ENCODE data around the gene FBXW8.

FBXW8 gene

DNA sequence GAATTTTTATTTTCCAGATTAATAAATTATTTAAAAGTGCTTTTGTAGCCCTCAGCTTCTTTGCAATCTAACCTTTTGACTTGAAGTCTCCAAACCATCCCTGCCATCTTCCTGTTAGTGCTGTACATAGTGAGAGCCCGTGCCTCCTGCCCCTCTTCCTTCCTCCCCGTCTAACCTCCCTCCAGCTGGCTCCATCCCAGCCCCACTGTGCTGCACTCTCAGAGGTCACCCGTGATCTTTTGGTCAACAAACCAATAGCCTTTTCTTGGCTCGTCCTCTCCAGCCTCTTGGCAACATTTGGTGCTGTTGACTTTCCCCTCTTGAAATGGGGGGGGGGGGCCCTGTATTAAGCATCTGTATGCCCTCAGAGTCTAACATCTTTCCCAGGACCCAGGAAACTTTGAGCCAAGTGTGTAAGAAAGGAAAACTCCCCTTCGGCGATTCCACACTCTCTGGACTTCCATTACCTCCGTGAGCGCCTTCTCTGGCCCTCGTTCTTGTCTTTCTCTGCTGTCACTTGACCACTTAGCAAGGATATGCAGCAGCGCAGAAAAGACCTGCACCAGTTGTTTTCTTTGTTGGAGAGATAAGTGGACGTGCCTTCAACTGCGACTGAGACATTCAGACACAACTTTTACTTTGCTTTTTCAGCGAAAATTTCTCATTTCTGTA is 44.1 kb downstream of the FBXW8 start:
- Histone ChIP-seq H3K4me3 (ENCODE audit: low read length) (no peak overlapping the region), H3K27me3 (ENCODE audit: control insufficient read depth, insufficient read depth, low read length) (no peaks in the 10 kb centered on the region), H3K4me1 (ENCODE audit: control insufficient read depth, insufficient read depth, low read length) (peaks cover 14% of the 10 kb centered on the region), H3K36me3 (ENCODE audit: control insufficient read depth, insufficient read depth, low read length) (no peaks in the 10 kb centered on the region), H3K9me3 (ENCODE audit: control insufficient read depth, low read length) (no peaks in the 10 kb centered on the region), H3K9ac (ENCODE audit: low read length) (no peak overlapping the region)

DNA sequence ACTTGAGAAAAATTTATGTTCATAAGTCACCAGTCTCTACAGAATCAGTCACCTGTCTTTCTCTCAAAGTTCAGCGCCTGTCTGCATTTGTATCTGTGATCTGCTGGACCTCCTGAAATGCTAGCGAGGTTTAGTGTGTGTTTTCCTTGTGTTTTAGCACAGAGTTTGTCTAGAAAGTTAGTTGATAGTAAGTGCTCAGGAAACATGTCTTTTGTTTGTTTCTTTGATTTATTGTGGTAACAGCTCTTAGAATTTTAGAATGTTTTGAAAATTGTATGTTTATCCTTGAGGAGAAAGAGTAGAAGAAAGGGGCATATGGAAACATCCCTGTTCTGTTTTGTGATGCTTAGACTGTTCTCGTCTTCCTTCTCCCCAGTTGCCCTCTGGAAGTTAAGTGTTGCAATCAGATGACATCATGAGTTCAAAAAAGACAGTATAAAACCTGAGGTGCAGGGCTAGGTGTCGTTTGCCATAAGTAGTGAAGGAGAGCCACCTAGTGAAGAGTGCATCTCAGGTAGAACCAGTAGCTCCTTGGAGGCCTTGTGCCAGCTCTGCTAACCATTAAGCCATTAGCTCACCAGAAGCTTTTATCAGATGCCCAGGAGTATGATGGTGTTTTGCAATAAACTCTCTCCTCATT is 44.8 kb downstream of the FBXW8 start:
- Histone ChIP-seq H3K9ac (ENCODE audit: low read length) (no peak overlapping the region), H3K4me1 (ENCODE audit: control insufficient read depth, insufficient read depth, low read length) (peaks cover 16% of the 10 kb centered on the region), H3K4me3 (ENCODE audit: low read length) (no peak overlapping the region), H3K36me3 (ENCODE audit: control insufficient read depth, insufficient read depth, low read length) (no peaks in the 10 kb centered on the region), H3K27me3 (ENCODE audit: control insufficient read depth, insufficient read depth, low read length) (no peaks in the 10 kb centered on the region), H3K9me3 (ENCODE audit: control insufficient read depth, low read length) (no peaks in the 10 kb centered on the region)

DNA sequence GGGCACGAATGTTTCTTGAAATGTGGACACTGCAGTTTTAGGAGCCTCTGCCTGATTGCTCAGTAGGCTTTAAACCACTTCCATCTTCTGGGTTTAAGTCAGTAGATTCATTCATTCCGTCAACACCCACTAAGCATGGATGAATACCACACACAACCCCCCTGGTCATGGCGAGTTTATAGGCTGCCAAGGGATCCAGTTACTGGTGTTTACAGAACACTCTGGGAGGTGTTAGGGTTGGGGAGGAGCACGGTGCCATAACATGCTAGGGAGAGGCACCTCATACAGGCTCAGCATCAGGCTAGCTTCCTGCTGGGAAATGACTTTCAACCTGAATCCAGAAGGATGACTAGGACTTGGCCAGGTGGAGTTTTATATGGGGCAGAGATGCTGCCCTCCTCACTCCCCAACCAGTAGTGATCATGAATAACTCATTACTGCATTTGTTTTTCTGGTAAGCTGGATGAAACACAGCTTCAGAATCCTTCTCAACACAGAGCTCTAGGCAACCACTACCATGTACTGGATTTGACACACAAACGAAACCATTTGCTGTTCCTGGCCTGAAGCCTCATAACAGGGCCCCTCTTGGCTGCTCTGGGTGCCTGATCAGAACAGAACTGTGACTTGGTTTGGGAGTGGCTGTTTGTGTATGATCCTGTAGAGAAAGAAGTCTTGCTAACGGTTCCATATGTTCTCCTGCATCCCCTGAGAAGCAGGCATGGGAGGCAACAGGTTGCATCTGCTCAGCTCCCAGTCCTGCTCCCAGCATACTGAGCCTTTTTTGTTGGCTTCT is 47.9 kb downstream of the FBXW8 start:
- Histone ChIP-seq H3K27me3 (ENCODE audit: control insufficient read depth, insufficient read depth, low read length) (no peaks in the 10 kb centered on the region), H3K36me3 (ENCODE audit: control insufficient read depth, insufficient read depth, low read length) (no peaks in the 10 kb centered on the region), H3K9me3 (ENCODE audit: control insufficient read depth, low read length) (no peaks in the 10 kb centered on the region)

DNA sequence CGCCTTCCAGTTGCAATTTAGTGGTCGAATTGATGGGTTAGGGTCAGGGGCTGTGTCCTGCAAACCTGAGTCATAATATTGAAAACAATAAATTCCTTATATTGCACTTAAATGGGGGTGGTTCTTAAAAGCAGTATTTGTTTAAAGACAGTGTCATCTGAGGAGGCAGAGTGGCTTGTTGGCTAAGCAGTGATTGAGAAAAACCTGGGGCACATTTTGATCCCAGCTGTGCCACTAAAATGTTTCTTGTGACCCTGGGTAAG is 48.4 kb downstream of the FBXW8 start:
- Histone ChIP-seq H3K9me3 (ENCODE audit: control insufficient read depth, low read length) (no peaks in the 10 kb centered on the region), H3K4me3 (ENCODE audit: low read length) (no peak overlapping the region), H3K9ac (ENCODE audit: low read length) (no peak overlapping the region), H3K36me3 (ENCODE audit: control insufficient read depth, insufficient read depth, low read length) (no peaks in the 10 kb centered on the region), H3K4me1 (ENCODE audit: control insufficient read depth, insufficient read depth, low read length) (peaks cover 38% of the 10 kb centered on the region), H3K27me3 (ENCODE audit: control insufficient read depth, insufficient read depth, low read length) (no peaks in the 10 kb centered on the region)

More for the DNA sequence above, 47.9 kb downstream of the FBXW8 start:
- Histone ChIP-seq H3K4me1 (ENCODE audit: control insufficient read depth, insufficient read depth, low read length) (peaks cover 33% of the 10 kb centered on the region), H3K9ac (ENCODE audit: low read length) (no peak overlapping the region), H3K4me3 (ENCODE audit: low read length) (no peak overlapping the region)

DNA sequence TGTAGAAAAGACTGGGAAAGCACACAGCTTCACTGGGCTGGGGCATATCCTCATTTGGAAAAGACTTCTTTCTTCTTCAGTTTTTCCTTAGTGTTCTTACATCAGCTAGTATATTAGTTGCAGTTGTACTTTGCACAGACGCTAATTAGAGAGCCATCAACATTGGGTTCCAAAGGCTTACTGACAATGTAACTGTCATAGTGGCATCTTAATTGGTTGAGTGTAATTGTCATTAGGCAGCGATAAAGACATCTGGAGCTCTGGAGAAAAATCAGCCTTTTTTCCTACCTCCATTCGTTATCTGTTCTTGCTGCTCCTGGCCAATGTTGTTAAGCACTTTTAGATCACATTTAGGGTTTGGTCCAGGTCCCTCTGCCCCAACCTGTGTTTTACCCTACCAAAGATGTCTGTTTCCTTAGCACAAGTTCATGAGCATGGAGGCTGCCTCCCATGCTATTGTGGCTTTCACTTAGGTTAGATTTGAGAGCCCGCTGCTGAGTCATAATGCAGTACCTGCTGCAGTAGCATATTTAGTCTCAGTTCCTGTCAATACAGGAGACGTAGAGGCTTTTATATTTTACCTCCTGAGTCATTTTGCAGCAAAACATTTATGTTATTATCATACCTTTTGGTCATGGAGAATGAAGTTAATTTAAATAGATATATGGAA is 49.2 kb downstream of the FBXW8 start:
- no peaks in the 10 kb centered on the region for H3K27me3 ChIP-seq (ENCODE audit: control insufficient read depth, insufficient read depth, low read length)
- no peak overlapping the region for H3K4me3 ChIP-seq (ENCODE audit: low read length)
- H3K9ac ChIP-seq (ENCODE audit: low read length), result no peak overlapping the region
- H3K4me1 ChIP-seq (ENCODE audit: control insufficient read depth, insufficient read depth, low read length), result peaks cover 38% of the 10 kb centered on the region
- H3K9me3 ChIP-seq (ENCODE audit: control insufficient read depth, low read length), result no peaks in the 10 kb centered on the region
- H3K36me3 ChIP-seq (ENCODE audit: control insufficient read depth, insufficient read depth, low read length), result no peaks in the 10 kb centered on the region

DNA sequence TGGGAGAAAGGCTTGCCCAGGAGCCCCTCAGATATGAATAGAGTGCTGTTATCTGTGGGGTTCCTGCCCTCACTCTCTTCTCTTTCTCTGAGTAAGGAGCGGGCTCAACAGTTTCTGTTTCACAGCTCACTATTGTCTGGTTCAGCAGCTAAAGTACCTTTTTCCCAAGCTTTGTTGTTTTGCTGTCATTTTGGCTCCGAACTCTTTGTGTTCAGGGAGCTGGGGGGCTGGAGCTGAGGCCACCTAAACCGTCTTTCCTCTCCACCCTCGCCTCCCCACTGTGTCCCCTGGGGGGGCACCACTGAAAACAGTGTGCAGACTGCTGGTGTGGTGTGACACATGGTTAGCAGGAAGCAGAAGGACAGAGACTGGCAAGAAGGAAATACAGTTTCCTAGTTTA is 51.4 kb downstream of the FBXW8 start:
- no peak overlapping the region for H3K9ac ChIP-seq (ENCODE audit: low read length)

DNA sequence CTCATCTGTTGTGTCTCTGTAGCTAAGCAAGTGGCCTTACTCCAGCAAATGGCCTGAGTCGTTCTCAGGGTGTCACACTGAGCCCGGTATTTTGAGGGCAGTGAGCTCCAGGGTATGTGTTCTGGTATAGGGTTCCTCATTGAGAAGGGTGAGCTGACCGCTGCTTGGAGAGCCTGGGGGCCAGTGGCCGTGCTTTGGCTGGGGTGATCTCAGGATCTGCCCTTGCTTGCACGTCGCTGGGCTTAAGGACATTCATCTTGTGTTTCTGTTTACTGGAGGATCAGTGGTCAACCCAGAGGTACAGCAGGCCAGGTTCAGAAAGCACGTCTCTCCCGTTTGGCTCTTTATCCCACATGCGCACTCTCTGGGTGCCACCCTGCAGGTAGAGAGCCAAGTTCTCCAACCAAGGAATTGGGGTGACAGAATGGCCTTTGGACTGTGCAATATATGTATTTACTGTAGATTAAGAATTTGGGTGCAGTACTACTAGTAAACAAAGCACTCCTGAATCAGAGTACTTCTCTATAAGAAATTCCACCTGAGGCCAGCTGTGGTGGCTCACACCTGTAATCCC is 52.1 kb downstream of the FBXW8 start:
- H3K4me1 ChIP-seq (ENCODE audit: control insufficient read depth, insufficient read depth, low read length), result peaks cover 38% of the 10 kb centered on the region
- no peak overlapping the region for H3K9ac ChIP-seq (ENCODE audit: low read length)
- no peak overlapping the region for H3K4me3 ChIP-seq (ENCODE audit: low read length)
- no peaks in the 10 kb centered on the region for H3K36me3 ChIP-seq (ENCODE audit: control insufficient read depth, insufficient read depth, low read length)
- no peaks in the 10 kb centered on the region for H3K27me3 ChIP-seq (ENCODE audit: control insufficient read depth, insufficient read depth, low read length)
- H3K9me3 ChIP-seq (ENCODE audit: control insufficient read depth, low read length), result no peaks in the 10 kb centered on the region

More for the DNA sequence above, 51.4 kb downstream of the FBXW8 start:
- H3K4me3 ChIP-seq (ENCODE audit: low read length), result no peak overlapping the region
- H3K4me1 ChIP-seq (ENCODE audit: control insufficient read depth, insufficient read depth, low read length), result peaks cover 38% of the 10 kb centered on the region
- H3K27me3 ChIP-seq (ENCODE audit: control insufficient read depth, insufficient read depth, low read length), result no peaks in the 10 kb centered on the region
- H3K36me3 ChIP-seq (ENCODE audit: control insufficient read depth, insufficient read depth, low read length), result no peaks in the 10 kb centered on the region
- no peaks in the 10 kb centered on the region for H3K9me3 ChIP-seq (ENCODE audit: control insufficient read depth, low read length)

DNA sequence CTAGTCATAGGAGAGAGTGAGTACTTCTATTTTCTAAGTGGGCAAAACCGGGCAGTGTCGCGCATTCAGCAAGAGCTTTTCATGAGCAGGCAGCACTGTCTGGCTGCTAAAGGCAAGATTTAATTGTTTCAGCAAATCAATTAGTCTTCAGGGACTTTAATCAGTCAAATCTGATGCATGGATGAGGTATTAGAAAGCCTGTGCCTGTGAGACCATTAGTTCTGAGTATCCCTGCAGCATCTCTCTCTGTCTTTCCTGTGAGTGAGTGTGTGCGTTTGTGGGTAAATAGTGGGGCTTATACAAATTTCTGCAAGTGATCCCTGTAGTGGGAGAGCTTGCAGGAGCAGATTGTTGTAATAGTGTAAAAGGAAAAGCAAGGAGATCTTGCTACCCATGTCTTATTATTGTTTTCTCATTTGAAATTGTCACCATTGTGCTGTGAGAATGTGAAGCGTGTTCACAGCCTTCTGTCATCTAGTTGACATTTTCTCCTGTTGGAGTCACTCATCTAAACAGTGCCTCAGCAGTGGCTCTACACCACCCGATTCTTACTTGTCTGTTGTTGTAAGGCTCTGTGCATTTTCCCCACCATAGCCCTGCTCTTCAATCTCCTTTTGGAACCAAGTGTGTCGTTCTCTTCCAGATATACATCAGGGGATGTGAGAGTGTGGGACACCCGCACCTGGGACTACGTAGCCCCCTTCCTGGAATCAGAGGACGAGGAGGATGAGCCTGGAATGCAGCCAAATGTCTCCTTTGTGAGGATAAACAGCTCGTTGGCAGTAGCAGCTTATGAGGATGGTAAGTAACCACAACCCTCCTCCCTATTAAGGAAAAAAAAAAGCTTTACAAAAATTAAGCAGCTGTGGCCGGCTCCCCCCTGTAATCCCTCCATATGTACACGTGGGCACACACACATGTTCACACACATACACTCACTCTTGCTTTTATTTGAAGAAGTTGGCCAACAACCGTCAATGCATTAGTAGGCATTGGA is 53.6 kb downstream of the FBXW8 start:
- Histone ChIP-seq H3K4me1 (ENCODE audit: control insufficient read depth, insufficient read depth, low read length) (peaks cover 27% of the 10 kb centered on the region), H3K4me3 (ENCODE audit: low read length) (no peak overlapping the region), H3K9me3 (ENCODE audit: control insufficient read depth, low read length) (no peaks in the 10 kb centered on the region), H3K9ac (ENCODE audit: low read length) (no peak overlapping the region), H3K27me3 (ENCODE audit: control insufficient read depth, insufficient read depth, low read length) (no peaks in the 10 kb centered on the region), H3K36me3 (ENCODE audit: control insufficient read depth, insufficient read depth, low read length) (no peaks in the 10 kb centered on the region)

DNA sequence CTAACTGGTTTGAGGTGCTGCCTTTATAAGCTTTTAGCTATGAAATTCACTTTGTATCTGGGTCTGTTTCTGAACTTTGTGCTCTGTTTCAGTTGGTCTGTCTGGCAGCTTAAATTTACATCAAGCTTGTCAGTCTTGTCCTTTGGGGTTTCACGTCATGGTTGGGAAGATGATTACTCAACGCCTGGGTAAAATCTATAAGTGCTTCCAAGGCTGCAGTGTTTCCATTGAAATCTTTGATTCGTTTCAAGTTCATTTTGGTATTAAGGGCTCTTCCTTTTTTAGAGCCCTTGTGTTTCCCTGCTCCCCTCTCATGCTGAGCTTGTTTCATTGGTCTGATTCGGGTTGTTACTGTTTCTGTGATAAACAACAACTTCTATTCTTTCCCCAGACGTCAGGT is 58.2 kb downstream of the FBXW8 start:
- H3K9me3 ChIP-seq (ENCODE audit: control insufficient read depth, low read length), result no peaks in the 10 kb centered on the region
- no peak overlapping the region for H3K9ac ChIP-seq (ENCODE audit: low read length)
- H3K36me3 ChIP-seq (ENCODE audit: control insufficient read depth, insufficient read depth, low read length), result no peaks in the 10 kb centered on the region
- no peaks in the 10 kb centered on the region for H3K27me3 ChIP-seq (ENCODE audit: control insufficient read depth, insufficient read depth, low read length)
- H3K4me3 ChIP-seq (ENCODE audit: low read length), result no peak overlapping the region
- peaks cover 1% of the 10 kb centered on the region for H3K4me1 ChIP-seq (ENCODE audit: control insufficient read depth, insufficient read depth, low read length)

DNA sequence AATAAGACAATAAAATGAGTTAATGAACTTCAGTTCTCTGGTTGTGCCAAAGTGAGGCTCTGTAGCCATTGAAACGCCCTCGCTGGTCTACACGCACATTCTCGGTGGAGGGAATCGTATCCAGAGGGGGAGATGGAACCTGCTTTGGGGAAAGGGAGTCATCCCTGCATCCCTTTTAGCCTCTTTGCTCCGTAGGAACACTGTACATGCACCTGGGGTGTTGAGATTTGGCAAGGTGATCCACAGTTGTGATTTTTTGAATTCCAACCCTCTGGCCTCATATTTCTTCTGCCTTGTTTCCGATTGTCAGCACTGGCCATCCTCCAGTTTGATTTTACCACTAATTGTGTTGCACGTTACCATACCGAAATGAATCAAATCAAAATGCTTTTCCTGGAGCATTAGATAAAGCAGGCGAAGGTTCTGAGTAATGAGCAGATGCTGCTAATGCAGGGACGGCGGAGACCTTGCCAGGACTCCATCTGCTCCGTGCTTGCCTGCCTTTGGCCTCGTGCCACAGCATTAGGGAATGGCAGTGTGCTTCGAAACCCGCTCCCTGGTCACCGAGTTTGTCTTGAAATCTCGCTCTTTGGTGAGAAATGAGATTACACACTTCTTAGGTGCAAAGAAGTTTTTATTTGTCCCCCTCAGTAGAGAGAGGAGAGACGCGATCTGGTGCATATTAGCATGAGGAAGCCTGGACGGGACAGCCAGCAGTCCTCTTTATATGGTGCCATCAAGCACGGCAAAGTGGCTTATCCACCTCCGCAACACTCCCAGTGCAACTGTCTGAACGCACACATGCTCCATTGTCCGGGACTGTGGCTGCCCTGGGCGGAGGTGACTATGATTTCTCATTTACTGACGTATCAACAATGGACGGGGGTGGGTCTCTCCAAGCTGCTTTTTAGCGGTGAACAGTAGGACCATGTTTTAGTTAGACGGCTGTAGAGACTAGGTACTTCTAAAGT is 59.1 kb downstream of the FBXW8 start:
- Histone ChIP-seq H3K4me1 (ENCODE audit: control insufficient read depth, insufficient read depth, low read length) (no peaks in the 10 kb centered on the region), H3K9ac (ENCODE audit: low read length) (no peak overlapping the region), H3K9me3 (ENCODE audit: control insufficient read depth, low read length) (no peaks in the 10 kb centered on the region), H3K4me3 (ENCODE audit: low read length) (no peak overlapping the region), H3K27me3 (ENCODE audit: control insufficient read depth, insufficient read depth, low read length) (no peaks in the 10 kb centered on the region), H3K36me3 (ENCODE audit: control insufficient read depth, insufficient read depth, low read length) (no peaks in the 10 kb centered on the region)
